Occipital lobe (tissue), 2 donors: ENCODE data around the gene TBX15. TPM values are rescaled to one million over a fixed set of nuclear protein-coding genes. Genes with fewer than 3 reads are reported as not detected.

Source experiments
- small RNA-seq: library from RNA; depleted of rRNA; stranded (forward); fragments of <200 nt; gene quantifications from one replicate; pipeline ENCODE3, GENCODE V24; 2014
- total RNA-seq: library from RNA; depleted of rRNA; stranded (reverse); fragments of >200 nt; gene quantifications from one replicate; pipeline ENCODE4 v1.2.3, GENCODE V29; 2014

TBX15 gene
- total RNA-seq, 1 donor from 2014 or later = 1.2 TPM

Small RNA genes lying within 50 kb of the gene (small RNA-seq; reads per million reads assigned to genes)
- not detected for gene AL139420.2

Other genes with a start within 250 kb of the TBX15 start
- gene WARS2, start 152.3 kb upstream of the TBX15 start, total RNA-seq = 13.1 TPM